ENCODE measurements around the gene PAAF1. TPM values are rescaled to one million over a fixed set of nuclear protein-coding genes. Genes with fewer than 3 reads are reported as not detected.

PAAF1 gene
- total RNA-seq, 4 donors from 2014 or later = 0.37 to 10.5 (median 6.4) TPM

GRCh38 chr11:73972620-73973449 lies 96.0 kb downstream of the PAAF1 start:
- 67 to 75% methylated on average over 2 to 10 of the region's 11 CpGs for WGBS, 2 donors (ENCODE audit: low coverage in 1 of 2)
- no peak for DNase-seq
- TF ChIP-seq CTCF (IDR thresholded peaks at IDR 0.05) = no peak
- TF ChIP-seq POLR2AphosphoS5 (IDR thresholded peaks at IDR 0.05) = no peak
- no peak for TF ChIP-seq POLR2A (IDR thresholded peaks at IDR 0.05)
- TF ChIP-seq EP300 (IDR thresholded peaks at IDR 0.05; ENCODE audit: low read depth) = no peak
- no peaks in the 10 kb centered on the region for H3K27me3 ChIP-seq
- peak overlapping the region in 1 of 4 donors; percentile 57 for H3K27ac ChIP-seq
- in situ Hi-C loops (cut with MboI; ENCODE audit: low pct_ligation_motif_present in 1 of 4, low pct_unique_long_range_greater_than_20kb in 1 of 4, low sequenced_read_pairs in 3 of 4) (loop anchor here in 2 of 4 donors (25.0 kb wide), 2 partner anchors 114 to 589 kb away; no protein-coding TSS in a partner anchor), intact Hi-C loops (cut with DNase I; ENCODE audit: low total_unique reads) (no loop called here)
- peaks cover 13 to 21% (median 16%) of the 10 kb centered on the region in 4 donors for H3K4me1 ChIP-seq
- H3K4me3 ChIP-seq = no peak overlapping the region
- H3K9me3 ChIP-seq = no peaks in the 10 kb centered on the region
- H3K36me3 ChIP-seq = peaks cover 0 to 16% (median 0%) of the 10 kb centered on the region in 4 donors

GRCh38 chr11:73974604-73975478 lies 98.0 kb downstream of the PAAF1 start:
- in situ Hi-C loops (cut with MboI; ENCODE audit: low pct_ligation_motif_present in 1 of 4, low pct_unique_long_range_greater_than_20kb in 1 of 4, low sequenced_read_pairs in 3 of 4) = loop anchor here in 2 of 4 donors (25.0 kb wide), 2 partner anchors 112 to 587 kb away; no protein-coding TSS in a partner anchor
- Histone ChIP-seq H3K27me3 (no peaks in the 10 kb centered on the region), H3K9me3 (no peaks in the 10 kb centered on the region), H3K4me1 (peaks cover 13 to 25% (median 19%) of the 10 kb centered on the region in 4 donors), H3K4me3 (no peak overlapping the region), H3K27ac (peak overlapping the region in 3 of 4 donors; percentile 35 to 57 (median 52)), H3K36me3 (peaks cover 0 to 17% (median 0%) of the 10 kb centered on the region in 4 donors)
- 90 to 91% methylated on average over 9 to 13 of the region's 13 CpGs for WGBS, 2 donors (ENCODE audit: low coverage in 1 of 2)
- no peak for DNase-seq
- TF ChIP-seq POLR2AphosphoS5 (IDR thresholded peaks at IDR 0.05) (no peak), EP300 (IDR thresholded peaks at IDR 0.05; ENCODE audit: low read depth) (no peak), POLR2A (IDR thresholded peaks at IDR 0.05) (no peak), CTCF (IDR thresholded peaks at IDR 0.05) (no peak)
- intact Hi-C loops (cut with DNase I; ENCODE audit: low total_unique reads) = no loop called here

GRCh38 chr11:73975479-73975757 lies 98.6 kb downstream of the PAAF1 start:
- in situ Hi-C loops (cut with MboI; ENCODE audit: low pct_ligation_motif_present in 1 of 4, low pct_unique_long_range_greater_than_20kb in 1 of 4, low sequenced_read_pairs in 3 of 4) = no loop called here

More at GRCh38 chr11:73975479-73975757, 98.6 kb downstream of the PAAF1 start:
- no peaks in the 10 kb centered on the region for H3K9me3 ChIP-seq
- intact Hi-C loops (cut with DNase I; ENCODE audit: low total_unique reads) = no loop called here
- H3K36me3 ChIP-seq = peaks cover 0 to 17% (median 0%) of the 10 kb centered on the region in 4 donors
- peaks cover 13 to 31% (median 20%) of the 10 kb centered on the region in 4 donors for H3K4me1 ChIP-seq
- TF ChIP-seq CTCF (IDR thresholded peaks at IDR 0.05) (no peak), POLR2A (IDR thresholded peaks at IDR 0.05) (no peak)
- 85% methylated on average over 6 of the region's 6 CpGs; no CpG with 5 or more reads in 1 of the 2 donors for WGBS, 2 donors (ENCODE audit: low coverage in 1 of 2)
- no peaks in the 10 kb centered on the region for H3K27me3 ChIP-seq
- no peak overlapping the region for H3K27ac ChIP-seq
- DNase-seq = no peak
- no peak overlapping the region for H3K4me3 ChIP-seq

All from transverse colon (tissue), 4 donors.